Measurements from ENCODE around the gene NTM. TPM values are rescaled to one million over a fixed set of nuclear protein-coding genes. Genes with fewer than 3 reads are reported as not detected.

NTM gene
- total RNA-seq, 1 experiment from 2014 or later = 0.73 TPM

DNA sequence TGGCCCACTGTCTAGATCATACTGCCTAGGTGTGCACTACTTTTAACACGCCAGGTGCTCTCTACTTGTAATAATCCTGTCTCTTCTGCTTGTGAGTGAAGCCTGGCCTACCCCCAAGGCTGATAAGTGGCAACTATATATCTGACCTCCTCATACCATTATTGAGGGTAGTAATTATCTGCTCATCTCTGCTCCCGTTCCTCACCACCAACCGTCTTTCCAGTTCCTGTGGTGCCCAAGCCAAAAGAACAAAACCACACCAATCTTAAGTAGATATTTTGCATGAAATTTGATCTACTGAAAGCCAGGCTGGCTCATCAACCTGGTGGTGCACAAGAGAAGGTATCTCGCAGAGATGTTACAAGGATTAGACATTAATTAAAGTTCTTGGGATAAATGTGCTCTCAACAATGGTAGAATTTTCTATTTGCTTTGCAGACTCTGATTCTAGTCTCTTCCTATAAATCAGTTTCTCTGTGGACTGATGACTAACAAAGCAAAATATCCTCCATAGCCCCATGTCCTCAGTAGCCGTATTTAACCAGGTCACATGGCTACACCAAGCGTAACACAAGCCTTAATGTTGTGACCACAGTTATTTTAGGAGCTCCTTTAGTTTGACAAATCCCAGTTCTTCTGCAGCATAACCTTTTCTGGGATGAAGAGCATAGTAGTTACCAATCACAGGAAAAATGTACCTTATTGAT is 267.2 kb downstream of the NTM start:
- Mint-ChIP-seq H3K36me3 (ENCODE audit: insufficient read depth, unreplicated experiment) (no peaks in the 10 kb centered on the region), H3K4me3 (ENCODE audit: unreplicated experiment) (no peak overlapping the region), H3K27me3 (ENCODE audit: insufficient read depth, unreplicated experiment) (peaks cover 22% of the 10 kb centered on the region), H3K4me1 (ENCODE audit: low read depth, unreplicated experiment) (no peaks in the 10 kb centered on the region), H3K27ac (ENCODE audit: unreplicated experiment) (no peak overlapping the region), H3K9me3 (ENCODE audit: unreplicated experiment) (no peaks in the 10 kb centered on the region)
- intact Hi-C loops (cut with micrococcal nuclease; ENCODE audit: unreplicated experiment) = no loop called here
- CTCF ChIA-PET = no interaction called here
- Histone ChIP-seq H3K27me3 (replicated peaks; ENCODE audit: control insufficient read depth, insufficient read depth, low read length) (no peaks in the 10 kb centered on the region), H3K9me3 (no peaks in the 10 kb centered on the region), H3K36me3 (ENCODE audit: control insufficient read depth, insufficient read depth, low read length) (no peaks in the 10 kb centered on the region), H3K4me1 (no peaks in the 10 kb centered on the region), H3K4me3 (ENCODE audit: low read depth, low read length) (no peak overlapping the region)
- no TSS peak for BruUV-seq (replicated peaks)
- no peak for DNase-seq
- TF ChIP-seq, protein P1, sequence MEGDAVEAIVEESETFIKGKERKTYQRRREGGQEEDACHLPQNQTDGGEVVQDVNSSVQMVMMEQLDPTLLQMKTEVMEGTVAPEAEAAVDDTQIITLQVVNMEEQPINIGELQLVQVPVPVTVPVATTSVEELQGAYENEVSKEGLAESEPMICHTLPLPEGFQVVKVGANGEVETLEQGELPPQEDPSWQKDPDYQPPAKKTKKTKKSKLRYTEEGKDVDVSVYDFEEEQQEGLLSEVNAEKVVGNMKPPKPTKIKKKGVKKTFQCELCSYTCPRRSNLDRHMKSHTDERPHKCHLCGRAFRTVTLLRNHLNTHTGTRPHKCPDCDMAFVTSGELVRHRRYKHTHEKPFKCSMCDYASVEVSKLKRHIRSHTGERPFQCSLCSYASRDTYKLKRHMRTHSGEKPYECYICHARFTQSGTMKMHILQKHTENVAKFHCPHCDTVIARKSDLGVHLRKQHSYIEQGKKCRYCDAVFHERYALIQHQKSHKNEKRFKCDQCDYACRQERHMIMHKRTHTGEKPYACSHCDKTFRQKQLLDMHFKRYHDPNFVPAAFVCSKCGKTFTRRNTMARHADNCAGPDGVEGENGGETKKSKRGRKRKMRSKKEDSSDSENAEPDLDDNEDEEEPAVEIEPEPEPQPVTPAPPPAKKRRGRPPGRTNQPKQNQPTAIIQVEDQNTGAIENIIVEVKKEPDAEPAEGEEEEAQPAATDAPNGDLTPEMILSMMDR (IDR thresholded peaks at IDR 0.05; ENCODE audit: insufficient read depth in 1 of 2, low read depth in 1 of 2, low read length in 1 of 2, severe bottlenecking in 1 of 2, unreplicated experiment in 1 of 2) = no peak
- POLR2A ChIA-PET = no interaction called here

DNA sequence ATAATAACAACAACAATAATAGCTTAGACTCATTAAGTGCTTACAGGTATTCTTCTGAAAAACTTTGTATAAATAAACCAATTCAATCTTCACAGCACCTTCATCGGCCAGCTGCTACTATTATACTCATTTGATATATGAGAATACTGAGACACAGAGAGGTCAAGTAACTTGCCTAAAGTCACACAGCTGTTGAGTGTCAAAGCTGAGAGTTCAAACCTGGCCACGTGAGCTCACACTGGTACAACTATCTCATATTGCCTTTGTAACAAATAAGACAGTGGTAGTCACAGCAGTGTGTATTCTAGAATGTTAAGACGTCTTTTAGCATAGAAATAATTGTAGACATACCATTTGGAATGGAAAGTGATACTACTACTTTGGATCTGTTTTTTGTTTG is 268.5 kb downstream of the NTM start:
- no peak for DNase-seq
- no peaks in the 10 kb centered on the region for H3K36me3 ChIP-seq (ENCODE audit: control insufficient read depth, insufficient read depth, low read length)
- CTCF ChIA-PET = no interaction called here
- TF ChIP-seq, protein P1 (IDR thresholded peaks at IDR 0.05; ENCODE audit: insufficient read depth in 1 of 2, low read depth in 1 of 2, low read length in 1 of 2, severe bottlenecking in 1 of 2, unreplicated experiment in 1 of 2) = no peak
- no peak overlapping the region for H3K4me3 Mint-ChIP-seq (ENCODE audit: unreplicated experiment)
- H3K27me3 Mint-ChIP-seq (ENCODE audit: insufficient read depth, unreplicated experiment) = peaks cover 25% of the 10 kb centered on the region
- H3K4me1 Mint-ChIP-seq (ENCODE audit: low read depth, unreplicated experiment) = no peaks in the 10 kb centered on the region
- H3K9me3 ChIP-seq = no peaks in the 10 kb centered on the region
- no TSS peak for BruUV-seq (replicated peaks)
- POLR2A ChIA-PET = no interaction called here
- intact Hi-C loops (cut with micrococcal nuclease; ENCODE audit: unreplicated experiment) = no loop called here
- no peak overlapping the region for H3K27ac Mint-ChIP-seq (ENCODE audit: unreplicated experiment)
- H3K36me3 Mint-ChIP-seq (ENCODE audit: insufficient read depth, unreplicated experiment) = no peaks in the 10 kb centered on the region
- no peak overlapping the region for H3K4me3 ChIP-seq (ENCODE audit: low read depth, low read length)
- H3K4me1 ChIP-seq = no peaks in the 10 kb centered on the region
- H3K27me3 ChIP-seq (replicated peaks; ENCODE audit: control insufficient read depth, insufficient read depth, low read length) = no peaks in the 10 kb centered on the region
- H3K9me3 Mint-ChIP-seq (ENCODE audit: unreplicated experiment) = no peaks in the 10 kb centered on the region

DNA sequence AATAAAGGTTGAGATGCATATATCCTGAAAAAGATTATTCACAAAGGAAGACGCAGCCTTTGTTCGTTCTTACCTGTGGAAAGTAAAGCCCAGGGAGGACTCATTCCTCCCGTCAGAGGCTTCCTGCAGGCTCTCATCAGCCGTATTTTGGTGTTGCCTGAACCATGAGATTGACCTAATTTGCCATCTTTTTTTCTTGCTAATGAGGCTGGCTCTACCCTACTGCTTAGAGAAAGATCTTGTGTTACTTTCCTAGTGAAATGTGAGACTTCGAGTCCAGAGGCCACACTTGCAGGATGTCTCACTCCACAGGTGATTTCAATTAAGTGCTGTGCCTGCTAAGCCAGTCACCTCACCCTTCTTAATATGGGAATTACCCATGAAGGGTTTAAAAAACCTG is 269.9 kb downstream of the NTM start:
- Mint-ChIP-seq H3K4me1 (ENCODE audit: low read depth, unreplicated experiment) (no peaks in the 10 kb centered on the region), H3K9me3 (ENCODE audit: unreplicated experiment) (no peaks in the 10 kb centered on the region), H3K36me3 (ENCODE audit: insufficient read depth, unreplicated experiment) (no peaks in the 10 kb centered on the region), H3K27me3 (ENCODE audit: insufficient read depth, unreplicated experiment) (peaks cover 25% of the 10 kb centered on the region), H3K4me3 (ENCODE audit: unreplicated experiment) (no peak overlapping the region), H3K27ac (ENCODE audit: unreplicated experiment) (no peak overlapping the region)
- intact Hi-C loops (cut with micrococcal nuclease; ENCODE audit: unreplicated experiment) = no loop called here
- Histone ChIP-seq H3K9me3 (no peaks in the 10 kb centered on the region), H3K36me3 (ENCODE audit: control insufficient read depth, insufficient read depth, low read length) (no peaks in the 10 kb centered on the region), H3K4me3 (ENCODE audit: low read depth, low read length) (no peak overlapping the region), H3K27me3 (replicated peaks; ENCODE audit: control insufficient read depth, insufficient read depth, low read length) (no peaks in the 10 kb centered on the region), H3K4me1 (no peaks in the 10 kb centered on the region)
- TF ChIP-seq, protein P1 (IDR thresholded peaks at IDR 0.05; ENCODE audit: insufficient read depth in 1 of 2, low read depth in 1 of 2, low read length in 1 of 2, severe bottlenecking in 1 of 2, unreplicated experiment in 1 of 2) = no peak
- no peak for DNase-seq
- CTCF ChIA-PET = no interaction called here
- POLR2A ChIA-PET = no interaction called here
- no TSS peak for BruUV-seq (replicated peaks)

Data from Caco-2 (cell line).